PC-3 (cell line): Measurements from ENCODE around the gene ZSCAN2. TPM values are rescaled to one million over a fixed set of nuclear protein-coding genes. Genes with fewer than 3 reads are reported as not detected.

Experiments used
- ATAC-seq: fragments of 200-7000 bp; cut with Tn5 transposase; 2 replicates; pipeline ENCODE4 v1.9.1; 2020; ENCODE audit warnings: mild to moderate bottlenecking, moderate library complexity
- BruUV-seq: library from RNA; stranded (reverse); fragments of 400-500 nt; replicated peaks from 2 replicates; lab custom pipeline; 2021; lab: Mats Ljungman, UMichigan
- CTCF ChIA-PET: fragments of 300-600 bp; sonication (Branson Sonifier 250); formaldehyde crosslinking; loops from one replicate; lab custom pipeline; 2022; ENCODE audit warnings: antibody characterized with exemption; lab: Charles Lee
- POLR2A ChIA-PET: fragments of 300-600 bp; sonication (Branson Sonifier 250); formaldehyde crosslinking; loops from one replicate; lab custom pipeline; 2022; ENCODE audit warnings: antibody characterized with exemption; ENCODE audit not compliant: unreplicated experiment; lab: Charles Lee
- DNase-seq: peaks from one replicate; pipeline ENCODE4 v3.0.0-alpha.2; 2015
- H2AFZ ChIP-seq: fragments of 300-600 bp; sonication (generic); 2 replicates; pipeline ENCODE4 v1.6.0; 2016; ENCODE audit warnings: antibody characterized with exemption, low read length
- H3F3A ChIP-seq: fragments of 300-600 bp; sonication (generic); one replicate; pipeline ENCODE4 v1.6.0; 2017; ENCODE audit warnings: antibody characterized with exemption, low read length, control low read depth, mild to moderate bottlenecking; ENCODE audit not compliant: unreplicated experiment
- H3K27ac ChIP-seq: fragments of 300-600 bp; sonication (generic); 2 replicates; pipeline ENCODE4 v1.5.1; 2016; ENCODE audit warnings: mild to moderate bottlenecking, low read length
- H3K27me3 ChIP-seq: fragments of 300-600 bp; sonication (generic); 2 replicates; pipeline ENCODE4 v1.6.1; 2016; ENCODE audit warnings: low read length, mixed read lengths
- H3K36me3 ChIP-seq: fragments of 300-600 bp; sonication (generic); 2 replicates; pipeline ENCODE4 v1.6.1; 2016; ENCODE audit warnings: low read depth, mixed run types, low read length, mixed read lengths
- H3K4me1 ChIP-seq: fragments of 300-600 bp; sonication (generic); 2 replicates; pipeline ENCODE4 v1.5.1; 2016; ENCODE audit warnings: low read length; ENCODE audit not compliant: insufficient read depth
- H3K4me2 ChIP-seq: fragments of 300-600 bp; sonication (generic); 2 replicates; pipeline ENCODE4 v1.6.0; 2016; ENCODE audit warnings: low read length
- H3K4me3 ChIP-seq: fragments of 300-600 bp; sonication (generic); 2 replicates; pipeline ENCODE4 v1.5.1; 2016; ENCODE audit warnings: mild to moderate bottlenecking, low read length, mixed read lengths
- H3K79me2 ChIP-seq: fragments of 300-600 bp; sonication (generic); 2 replicates; pipeline ENCODE4 v1.6.1; 2017; ENCODE audit warnings: low read length, mixed read lengths
- H3K9ac ChIP-seq: fragments of 300-600 bp; sonication (generic); 2 replicates; pipeline ENCODE4 v1.6.0; 2016; ENCODE audit warnings: mild to moderate bottlenecking, low read length
- H3K9me2 ChIP-seq: fragments of 300-600 bp; sonication (generic); replicated peaks from 2 replicates; pipeline ENCODE4 v1.6.1; 2016; ENCODE audit warnings: mixed run types, low read length, mixed read lengths
- H3K9me3 ChIP-seq: fragments of 300-600 bp; sonication (generic); 2 replicates; pipeline ENCODE4 v1.6.1; 2016; ENCODE audit warnings: low read length, mixed read lengths
- H4K20me1 ChIP-seq: fragments of 300-600 bp; sonication (generic); 2 replicates; pipeline ENCODE4 v1.6.1; 2016; ENCODE audit warnings: low read length, mixed read lengths
- CTCF ChIP-seq: fragments of 300-600 bp; sonication (generic); conservative IDR thresholded peaks from 2 replicates; pipeline ENCODE4 v1.5.1; 2017; ENCODE audit warnings: antibody characterized with exemption, low read depth, mild to moderate bottlenecking, low read length
- EZH2 ChIP-seq: fragments of 300-600 bp; sonication (generic); IDR thresholded peaks from one replicate; pipeline ENCODE4 v1.6.1; 2017; ENCODE audit warnings: antibody characterized with exemption, mild to moderate bottlenecking, low read length; ENCODE audit not compliant: unreplicated experiment
- EZH2phosphoT487 ChIP-seq: fragments of 300-600 bp; sonication (generic); IDR thresholded peaks from 2 replicates; pipeline ENCODE4 v1.6.1; 2018; ENCODE audit warnings: mild to moderate bottlenecking, antibody characterized with exemption, low read length, borderline replicate concordance
- intact Hi-C: fragments of 100-400 bp; cut with micrococcal nuclease; formaldehyde crosslinking; loops from 2 replicates; pipeline ENCODE4 v1.9.0; 2023
- total RNA-seq: library from RNA; depleted of rRNA; stranded (reverse); fragments of >200 nt; gene quantifications from 2 replicates; pipeline ENCODE4 v1.2.3, GENCODE V29; 2014; rRNA removed

Gene ZSCAN2
- total RNA-seq, 1 experiment from 2014 or later, result 15.0 TPM

GRCh38 chr15:84669726-84670125 is 68.9 kb downstream of the ZSCAN2 start:
- no peak for TF ChIP-seq EZH2phosphoT487
- TF ChIP-seq CTCF, result no peak
- TF ChIP-seq EZH2, result no peak
- H3K4me2 ChIP-seq, result no peak overlapping the region
- no peaks in the 10 kb centered on the region for H4K20me1 ChIP-seq
- peak overlapping the region; percentile 42 for H3K27ac ChIP-seq
- peaks cover 13% of the 10 kb centered on the region for H3K4me1 ChIP-seq
- no peak for ATAC-seq
- no peaks in the 10 kb centered on the region for H3F3A ChIP-seq
- no peaks in the 10 kb centered on the region for H3K27me3 ChIP-seq
- H2AFZ ChIP-seq, result no peak overlapping the region
- H3K79me2 ChIP-seq, result no peaks in the 10 kb centered on the region
- no peaks in the 10 kb centered on the region for H3K9me2 ChIP-seq
- DNase-seq, result no peak
- no peak overlapping the region for H3K4me3 ChIP-seq
- BruUV-seq, result TSS peak; percentile 56
- H3K9ac ChIP-seq, result no peak overlapping the region
- H3K9me3 ChIP-seq, result no peaks in the 10 kb centered on the region
- CTCF ChIA-PET, result interaction anchor here (1.2 kb wide), 1 partner anchor 11 kb away, joined by 10 read pairs; the partner anchor contains the start of gene NMB
- peaks cover 30% of the 10 kb centered on the region for H3K36me3 ChIP-seq
- POLR2A ChIA-PET, result interaction anchor here (0.7 kb wide), 1 partner anchor 61 kb away, joined by 16 read pairs; no protein-coding TSS in a partner anchor
- intact Hi-C loops, result no loop called here

- no peak overlapping the region for H3K4me2 ChIP-seq
- no peaks in the 10 kb centered on the region for H3K9me3 ChIP-seq
- H4K20me1 ChIP-seq, result no peaks in the 10 kb centered on the region
- no peaks in the 10 kb centered on the region for H3K9me2 ChIP-seq
- no peaks in the 10 kb centered on the region for H3K79me2 ChIP-seq
- intact Hi-C loops, result no loop called here
- H3K36me3 ChIP-seq, result peaks cover 25% of the 10 kb centered on the region
- no TSS peak for BruUV-seq
- ChIA-PET POLR2A (no interaction called here), CTCF (no interaction called here)
- ATAC-seq, result no peak; the same call in 1 of the 2 replicates
- TF ChIP-seq EZH2 (no peak), CTCF (no peak), EZH2phosphoT487 (no peak)
- H3K4me3 ChIP-seq, result no peak overlapping the region
- H3K27ac ChIP-seq, result no peak overlapping the region
- no peaks in the 10 kb centered on the region for H3F3A ChIP-seq
- H2AFZ ChIP-seq, result no peak overlapping the region
- H3K4me1 ChIP-seq, result peaks cover 13% of the 10 kb centered on the region
- no peaks in the 10 kb centered on the region for H3K27me3 ChIP-seq
- no peak overlapping the region for H3K9ac ChIP-seq
- DNase-seq, result no peak
Measured at GRCh38 chr15:84671211-84671610, 70.4 kb downstream of the ZSCAN2 start.

Other genes with a start within 250 kb of the ZSCAN2 start
- 20.8 and 29.5 TPM in 2 replicates for gene WDR73, start 53.3 kb downstream of the ZSCAN2 start, total RNA-seq
- gene NMB, start 57.2 kb downstream of the ZSCAN2 start, total RNA-seq, result 20.4 and 25.9 TPM in 2 replicates
- gene SEC11A, start 115.1 kb downstream of the ZSCAN2 start, total RNA-seq, result 120 and 140 TPM in 2 replicates
- 12.3 and 13.0 TPM in 2 replicates for gene ZNF592, start 147.6 kb downstream of the ZSCAN2 start, total RNA-seq
- gene ALPK3, start 216.3 kb downstream of the ZSCAN2 start, total RNA-seq, result 2.4 and 6.9 TPM in 2 replicates